HL-60 (cell line): ENCODE data around the gene RNF220.

Experiments used
- POLR2AphosphoS5 ChIP-seq: IDR thresholded peaks from 2 replicates; pipeline ENCODE4 v1.6.1; 2012; ENCODE audit warnings: low read depth
- REST ChIP-seq: IDR thresholded peaks from 2 replicates; pipeline ENCODE4 v1.6.1; 2012; ENCODE audit warnings: low read depth; ENCODE audit not compliant: insufficient replicate concordance
- TF ChIP-seq, protein P1 (sequence below): IDR thresholded peaks from one replicate; pipeline ENCODE4 v1.5.1; 2011; ENCODE audit warnings: low read length, control low read depth, inconsistent platforms; ENCODE audit not compliant: insufficient read depth

GRCh38 chr1:44635439-44635838 is 230.4 kb downstream of the RNF220 start:
- no peak for TF ChIP-seq POLR2AphosphoS5
- TF ChIP-seq, protein P1, sequence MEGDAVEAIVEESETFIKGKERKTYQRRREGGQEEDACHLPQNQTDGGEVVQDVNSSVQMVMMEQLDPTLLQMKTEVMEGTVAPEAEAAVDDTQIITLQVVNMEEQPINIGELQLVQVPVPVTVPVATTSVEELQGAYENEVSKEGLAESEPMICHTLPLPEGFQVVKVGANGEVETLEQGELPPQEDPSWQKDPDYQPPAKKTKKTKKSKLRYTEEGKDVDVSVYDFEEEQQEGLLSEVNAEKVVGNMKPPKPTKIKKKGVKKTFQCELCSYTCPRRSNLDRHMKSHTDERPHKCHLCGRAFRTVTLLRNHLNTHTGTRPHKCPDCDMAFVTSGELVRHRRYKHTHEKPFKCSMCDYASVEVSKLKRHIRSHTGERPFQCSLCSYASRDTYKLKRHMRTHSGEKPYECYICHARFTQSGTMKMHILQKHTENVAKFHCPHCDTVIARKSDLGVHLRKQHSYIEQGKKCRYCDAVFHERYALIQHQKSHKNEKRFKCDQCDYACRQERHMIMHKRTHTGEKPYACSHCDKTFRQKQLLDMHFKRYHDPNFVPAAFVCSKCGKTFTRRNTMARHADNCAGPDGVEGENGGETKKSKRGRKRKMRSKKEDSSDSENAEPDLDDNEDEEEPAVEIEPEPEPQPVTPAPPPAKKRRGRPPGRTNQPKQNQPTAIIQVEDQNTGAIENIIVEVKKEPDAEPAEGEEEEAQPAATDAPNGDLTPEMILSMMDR, result no peak
- TF ChIP-seq REST, result no peak
